Adrenal gland (tissue), 12 donors: ENCODE data around the gene TBC1D1. TPM values are rescaled to one million over a fixed set of nuclear protein-coding genes. Genes with fewer than 3 reads are reported as not detected.

ENCODE experiments used
- DNase-seq, 7 donors: peaks; one replicate each; pipeline ENCODE4 v3.0.0-alpha.2; 2019 to 2020
- H3K27ac ChIP-seq, 5 donors: fragments of 200-600 bp; sonication (generic) in 4 of 5; 1 replicate in 3 of 5; 2 replicates in 2 of 5; pipeline versions ENCODE4 v1.5.1 to v1.8.0; 2016 to 2020; ENCODE audit warnings: mild to moderate bottlenecking in 1 of 5
- H3K27me3 ChIP-seq: fragments of 200-600 bp; 2 replicates; pipeline ENCODE4 v1.8.0; 2021
- H3K36me3 ChIP-seq, 2 donors: fragments of 200-600 bp; replicated peaks in 1 of 2; 1 replicate in 1 of 2; 2 replicates in 1 of 2; pipeline versions ENCODE4 v1.5.1 to v1.8.0; 2018 to 2022
- H3K4me1 ChIP-seq, 2 donors: fragments of 200-600 bp; replicated peaks in 1 of 2; 1 replicate in 1 of 2; 2 replicates in 1 of 2; pipeline versions ENCODE4 v1.5.1 to v1.8.0; 2018 to 2021
- H3K4me3 ChIP-seq, 4 donors: fragments of 200-600 bp; sonication (generic) in 3 of 4; one replicate each; pipeline ENCODE4 v1.5.1; 2016 to 2018
- H3K9me3 ChIP-seq, 3 donors: fragments of 200-600 bp; sonication (generic) in 1 of 3; replicated peaks in 1 of 3; 1 replicate in 2 of 3; 2 replicates in 1 of 3; pipeline versions ENCODE4 v1.5.1 to v1.8.0; 2016 to 2021
- POLR2A ChIP-seq, 2 donors: fragments of 450-650 bp; IDR thresholded peaks; one replicate each; pipeline ENCODE4 v1.6.1; 2017; ENCODE audit warnings: antibody characterized with exemption in 2 of 2, mild to moderate bottlenecking in 2 of 2, moderate library complexity in 1 of 2
- WGBS, 4 donors: extraction: QIAGEN DNeasy Blood & Tissue Kit in 2 of 4; methylation state at CpG; one replicate each; pipeline versions ENCODE4 v1.1.5 to v1.1.7; 2013 to 2017; 5-methylcytosine and 5-hydroxymethylcytosine counted together
- intact Hi-C, 2 donors: fragments of 100-400 bp; cut with DNase I; formaldehyde crosslinking; loops; one replicate each; pipeline versions ENCODE4 v1.14.1 to v1.15.0; 2022 to 2023
- polyA plus RNA-seq, 3 donors: library from polyadenylated mRNA; stranded (reverse); fragments of 200-250 nt in 2 of 3; fragments of 350-450 nt in 1 of 3; fragmentation: Illumina TruSeq in 1 of 3; extraction: RNeasy Lipid Tissue Mini Kit (QIAGEN cat#74804) in 1 of 3; gene quantifications; one replicate each; pipeline ENCODE4 v1.2.3, GENCODE V29; 2013 to 2014
- total RNA-seq, 9 donors: library from RNA; depleted of rRNA in 4 of 9; stranded (reverse); fragments of >200 nt in 4 of 9; fragments of 120-200 nt in 1 of 9; fragmentation: NEBNext Ultra II Directional in 1 of 9; extraction: Animal tissue kit (Norgen Biotek cat#: 25700) in 1 of 9; gene quantifications; one replicate each; pipeline versions ENCODE4 v1.1.0 to v1.2.4, GENCODE V29; 2013 to 2023
- TF ChIP-seq, protein P1 (sequence below), 6 experiments: fragments of 450-650 bp in 4 of 6; fragments of 200-600 bp in 2 of 6; sonication (generic) in 1 of 6; IDR thresholded peaks; 1 replicate in 5 of 6; 2 replicates in 1 of 6; pipeline versions ENCODE4 v1.5.1 to v1.8.0; 2016 to 2021; ENCODE audit warnings: antibody characterized with exemption in 6 of 6, mild to moderate bottlenecking in 2 of 6, moderate library complexity in 1 of 6
- donor health status: healthy with polysubstance abuse.
- donor health status: Bipolar disorder and iron deficiency.
- donor health status: DM: yes; HTN: yes; CAD: no.
- donor health status: DM: no; HTN: no; CAD: no.
- donor health status: DM: no; HTN: no; CAD: no.
- donor health status: DM: yes; HTN: yes; CAD: no.

Gene TBC1D1
- total and polyA plus RNA-seq, 12 donors, result 16.3 to 77.3 (median 25.7) TPM

DNA sequence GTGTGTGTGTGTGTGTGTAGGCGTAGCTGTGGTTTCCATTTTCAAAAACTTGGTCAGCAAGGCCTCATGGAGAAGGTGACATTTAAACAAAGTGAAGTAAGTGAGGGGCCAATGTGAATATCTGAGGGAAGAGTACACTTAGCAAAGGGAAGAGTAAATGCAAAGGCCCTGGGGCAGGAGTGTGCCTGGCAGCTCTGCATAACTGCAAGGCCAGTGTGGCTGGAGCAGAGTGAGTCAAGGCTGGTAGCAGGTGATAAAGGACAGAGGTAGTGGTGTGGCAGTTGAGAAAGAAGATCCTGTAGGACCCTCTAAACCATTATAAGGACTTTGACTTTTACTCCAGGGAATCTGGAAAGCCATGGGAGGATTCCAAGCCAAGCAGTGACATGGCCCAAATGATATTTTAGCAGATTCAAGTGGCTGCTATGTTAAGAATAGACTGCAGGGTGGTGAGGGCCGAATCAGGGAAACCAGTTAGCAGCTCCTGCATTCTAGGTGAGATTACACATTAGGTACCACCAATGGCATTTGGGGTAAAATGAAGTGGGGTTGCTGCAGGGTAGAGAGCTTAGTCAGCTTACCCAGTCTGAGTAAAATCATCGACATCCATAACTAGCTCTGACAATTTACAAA, 5.9 kb upstream of the TBC1D1 start:
- no peak for DNase-seq
- H3K4me1 ChIP-seq, result peaks cover 0 to 10% of the 10 kb centered on the region in 2 donors
- intact Hi-C loops, result no loop called here
- H3K36me3 ChIP-seq, result no peaks in the 10 kb centered on the region
- peak overlapping the region in 2 of 5 donors; percentile 0 to 21 for H3K27ac ChIP-seq
- no peak overlapping the region for H3K4me3 ChIP-seq
- no peaks in the 10 kb centered on the region for H3K27me3 ChIP-seq
- 60 to 73% (median 71%) methylated on average over 3 of the region's 3 CpGs for WGBS, 4 donors
- TF ChIP-seq, protein P1, sequence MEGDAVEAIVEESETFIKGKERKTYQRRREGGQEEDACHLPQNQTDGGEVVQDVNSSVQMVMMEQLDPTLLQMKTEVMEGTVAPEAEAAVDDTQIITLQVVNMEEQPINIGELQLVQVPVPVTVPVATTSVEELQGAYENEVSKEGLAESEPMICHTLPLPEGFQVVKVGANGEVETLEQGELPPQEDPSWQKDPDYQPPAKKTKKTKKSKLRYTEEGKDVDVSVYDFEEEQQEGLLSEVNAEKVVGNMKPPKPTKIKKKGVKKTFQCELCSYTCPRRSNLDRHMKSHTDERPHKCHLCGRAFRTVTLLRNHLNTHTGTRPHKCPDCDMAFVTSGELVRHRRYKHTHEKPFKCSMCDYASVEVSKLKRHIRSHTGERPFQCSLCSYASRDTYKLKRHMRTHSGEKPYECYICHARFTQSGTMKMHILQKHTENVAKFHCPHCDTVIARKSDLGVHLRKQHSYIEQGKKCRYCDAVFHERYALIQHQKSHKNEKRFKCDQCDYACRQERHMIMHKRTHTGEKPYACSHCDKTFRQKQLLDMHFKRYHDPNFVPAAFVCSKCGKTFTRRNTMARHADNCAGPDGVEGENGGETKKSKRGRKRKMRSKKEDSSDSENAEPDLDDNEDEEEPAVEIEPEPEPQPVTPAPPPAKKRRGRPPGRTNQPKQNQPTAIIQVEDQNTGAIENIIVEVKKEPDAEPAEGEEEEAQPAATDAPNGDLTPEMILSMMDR (IDR thresholded peaks at IDR 0.05), result no peak
- H3K9me3 ChIP-seq, result no peaks in the 10 kb centered on the region

- no peaks in the 10 kb centered on the region for H3K27me3 ChIP-seq
- 25 to 40% (median 33%) methylated on average over 8 of the region's 8 CpGs for WGBS, 4 donors
- H3K4me1 ChIP-seq, result peaks cover 0 to 15% of the 10 kb centered on the region in 2 donors
- H3K27ac ChIP-seq, result peak overlapping the region in 2 of 5 donors; percentile 0 to 21
- no peaks in the 10 kb centered on the region for H3K9me3 ChIP-seq
- TF ChIP-seq, protein P1 (IDR thresholded peaks at IDR 0.05), result no peak
- TF ChIP-seq POLR2A (IDR thresholded peaks at IDR 0.05), result no peak
- peak in 3 of 7 donors; percentile 27 to 56 (median 43) for DNase-seq
- no peak overlapping the region for H3K4me3 ChIP-seq
- H3K36me3 ChIP-seq, result no peaks in the 10 kb centered on the region
- intact Hi-C loops, result no loop called here
Observed at GRCh38 chr4:37885496-37885895, 5.4 kb upstream of the TBC1D1 start.

- WGBS, 4 donors, result 9 to 34% (median 20%) methylated on average over 15 to 63 of the region's 63 CpGs
- H3K27ac ChIP-seq, result peak overlapping the region in 3 of 5 donors; percentile 48 to 71 (median 62)
- TF ChIP-seq POLR2A (IDR thresholded peaks at IDR 0.05), result no peak
- TF ChIP-seq, protein P1 (IDR thresholded peaks at IDR 0.05), result peak in 2 of 6 experiments; percentile 16 to 22
- H3K4me1 ChIP-seq, result peaks cover 0 to 9% of the 10 kb centered on the region in 2 donors
- no peaks in the 10 kb centered on the region for H3K9me3 ChIP-seq
- no peaks in the 10 kb centered on the region for H3K27me3 ChIP-seq
- peak overlapping the region in 2 of 4 donors; percentile 41 to 66 for H3K4me3 ChIP-seq
- DNase-seq, result peak; percentile 40 to 81 (median 66)
- H3K36me3 ChIP-seq, result no peaks in the 10 kb centered on the region
- intact Hi-C loops, result no loop called here
Observed at GRCh38 chr4:37889849-37890800, 759 bp upstream of the TBC1D1 start.
